ENCODE data around the gene CCDC6.
"Not testable (repeated sequence)": the region's sequence is repeated elsewhere in the genome, so short reads cannot be mapped to it uniquely, and the experiment has no call there.

The CCDC6 gene

DNA sequence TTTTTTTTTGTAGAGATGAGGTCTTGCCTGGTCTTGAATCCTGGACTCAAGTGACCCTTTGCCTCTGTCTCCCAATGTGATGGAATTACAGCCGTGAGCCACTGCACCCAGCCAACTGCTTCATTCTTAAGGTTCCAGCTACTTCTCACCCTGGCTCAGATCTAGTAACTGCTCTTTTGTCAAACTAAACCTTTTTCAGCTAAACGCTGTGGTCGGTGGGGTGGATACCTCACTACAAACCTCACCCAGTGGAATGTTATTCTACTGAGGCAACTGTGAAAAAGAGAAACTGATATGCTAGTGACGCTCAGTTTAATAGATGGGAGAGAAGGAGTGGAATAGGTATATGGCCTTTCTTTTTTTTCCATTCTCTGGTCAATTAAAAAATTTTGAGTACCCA lies 151.4 kb downstream of the CCDC6 start:
- DNase-seq (ENCODE audit: low spot score): no peak

GRCh38 chr10:59753267-59753666 lies 153.1 kb downstream of the CCDC6 start, which contains the start of gene MRLN:
MRLN (minus strand) TSS chr10:59753455.
- no peak for DNase-seq (ENCODE audit: low spot score)

DNA sequence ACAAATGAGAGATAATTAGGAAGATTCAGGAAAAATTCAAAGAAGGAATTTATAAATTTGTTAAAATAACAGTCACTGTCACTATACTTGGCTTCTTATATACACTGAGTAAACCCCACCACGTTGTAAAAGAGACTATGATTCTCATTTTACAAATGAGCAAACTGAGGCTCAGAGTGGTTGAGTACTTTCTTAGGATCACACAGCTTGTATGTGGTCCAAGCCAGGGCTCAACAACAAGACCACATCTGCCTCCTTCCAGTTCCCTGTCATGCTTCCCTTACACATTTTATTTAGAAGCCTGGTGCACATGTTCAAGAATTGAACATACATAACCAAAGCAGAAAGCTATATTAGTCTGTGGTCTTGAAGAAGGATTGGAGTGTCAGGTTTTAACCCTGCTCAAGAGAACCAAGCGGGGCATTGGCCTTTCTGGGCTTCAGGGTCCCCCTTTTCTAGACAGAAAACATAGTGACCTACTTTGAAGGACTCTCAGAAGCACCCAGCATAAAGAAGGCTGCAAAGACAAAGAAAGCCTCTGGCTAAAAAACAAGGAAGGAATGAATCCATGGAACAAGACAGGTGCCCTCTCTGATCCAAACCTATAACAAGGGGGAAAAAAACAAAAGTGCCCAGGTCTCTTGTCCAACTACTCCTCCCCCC lies 153.9 kb downstream of the CCDC6 start:
- no peak for DNase-seq (ENCODE audit: low spot score)

DNA sequence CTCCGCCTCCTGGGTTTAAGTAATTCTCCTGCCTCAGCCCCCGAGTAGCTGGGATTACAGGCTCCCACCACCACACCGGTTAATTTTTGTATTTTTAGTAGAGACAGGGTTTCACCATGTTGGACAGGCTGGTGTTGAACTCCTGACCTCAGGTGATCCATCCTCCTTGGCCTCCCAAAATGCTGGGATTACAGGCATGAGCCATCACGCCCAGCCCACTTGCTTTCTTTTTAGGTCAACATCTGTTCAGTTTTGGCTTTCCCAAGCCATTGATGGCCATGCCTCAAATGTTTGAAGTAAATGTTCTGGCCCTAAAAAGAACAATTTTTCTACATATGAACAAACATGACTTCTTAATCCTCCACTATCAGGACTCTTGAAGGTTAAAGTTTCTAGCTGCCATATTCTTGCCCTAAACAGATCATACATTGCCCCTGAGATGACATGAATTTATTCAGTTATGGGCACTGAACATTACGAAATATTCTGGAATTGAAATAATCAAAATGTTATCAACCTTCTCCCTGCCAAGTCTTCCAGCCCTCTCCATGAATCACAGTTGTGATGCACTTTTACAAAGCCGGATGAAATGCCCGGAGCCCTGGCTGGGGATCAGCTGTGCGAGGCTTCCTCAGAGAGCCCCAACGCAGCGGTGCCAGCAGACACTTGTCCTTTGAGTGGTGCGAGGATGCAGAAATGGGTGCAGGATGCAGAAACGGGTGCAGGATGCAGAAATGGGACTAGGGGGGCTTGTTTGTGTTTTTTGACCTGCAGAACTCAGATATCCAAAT lies 156.0 kb downstream of the CCDC6 start:
- DNase-seq (ENCODE audit: low spot score): no peak

DNA sequence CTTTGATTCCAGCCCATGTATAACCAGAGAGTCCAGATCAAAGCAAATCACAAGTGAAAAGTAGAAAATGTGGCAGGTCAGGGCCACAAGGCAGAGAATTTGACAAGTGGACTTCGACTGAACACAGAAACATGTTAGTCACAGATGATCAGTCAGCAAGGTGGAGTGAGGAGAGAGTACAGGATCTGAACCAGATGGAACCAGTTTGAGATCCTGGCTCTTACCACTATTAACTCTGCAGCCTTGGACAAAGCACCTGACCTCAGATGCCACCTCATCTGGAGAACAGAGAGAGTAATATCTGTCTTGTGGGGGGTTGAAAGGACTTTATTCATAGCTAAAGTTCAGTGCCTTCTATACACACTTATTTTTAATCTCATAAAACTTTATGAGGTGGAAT lies 157.5 kb downstream of the CCDC6 start:
- DNase-seq (ENCODE audit: low spot score): no peak

DNA sequence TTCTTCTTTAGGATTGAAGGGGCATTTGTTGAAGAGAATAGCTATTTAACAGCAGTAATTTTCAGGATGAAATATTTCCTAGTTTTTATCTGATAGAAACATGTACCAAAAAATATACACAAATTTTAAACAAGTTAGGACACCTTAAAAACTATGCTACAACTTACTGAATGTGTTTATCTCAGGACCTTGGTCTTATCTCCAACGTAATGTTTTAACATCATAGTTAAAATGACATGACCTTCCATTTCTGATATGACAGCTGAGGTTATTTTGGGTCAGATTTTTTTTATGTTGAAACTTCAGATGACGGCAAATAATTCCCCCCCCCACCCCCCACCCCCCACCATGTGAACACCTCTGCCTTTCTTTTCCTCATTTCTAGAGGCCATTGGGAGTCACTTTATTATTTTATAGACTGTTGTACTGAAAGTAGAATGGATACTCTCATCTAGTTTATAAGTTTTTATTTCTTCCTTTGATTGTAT lies 161.1 kb downstream of the CCDC6 start:
- DNase-seq (ENCODE audit: low spot score): no peak

DNA sequence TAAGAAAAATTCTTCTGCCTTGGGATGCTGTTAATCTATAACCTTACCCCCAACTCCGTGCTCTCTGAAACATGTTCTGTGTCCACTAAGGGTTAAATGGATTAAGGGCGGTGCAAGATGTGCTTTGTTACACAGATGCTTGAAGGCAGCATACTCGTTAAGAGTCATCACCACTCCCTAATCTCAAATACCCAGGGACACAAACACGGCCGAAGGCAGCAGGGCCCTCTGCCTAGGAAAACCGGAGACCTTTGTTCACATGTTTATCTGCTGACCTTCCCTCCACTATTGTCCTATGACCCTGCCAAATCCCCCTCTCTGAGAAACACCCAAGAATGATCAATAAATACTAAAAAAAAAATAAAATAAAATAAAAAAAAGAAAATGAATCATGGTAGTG lies 161.6 kb downstream of the CCDC6 start:
- not testable (repeated sequence) for DNase-seq (ENCODE audit: low spot score)

DNA sequence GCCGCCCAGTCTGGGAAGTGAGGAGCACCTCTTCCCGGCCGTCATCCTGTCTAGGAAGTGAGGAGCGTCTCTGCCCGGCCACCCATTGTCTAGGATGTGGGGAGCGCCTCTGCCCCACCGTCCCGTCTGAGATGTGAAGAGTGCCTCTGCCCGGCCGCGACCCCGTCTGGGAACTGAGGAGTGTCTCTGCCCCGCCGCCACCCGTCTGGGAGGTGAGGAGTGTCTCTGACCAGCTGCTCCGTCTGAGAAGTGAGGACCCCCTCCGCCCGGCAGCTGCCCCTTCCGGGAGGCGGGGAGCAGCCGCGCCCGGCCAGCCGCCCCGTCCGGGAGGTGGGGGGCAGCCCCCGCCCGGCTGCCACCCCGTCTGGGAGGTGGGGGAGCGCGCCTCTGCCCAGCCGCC lies 162.2 kb downstream of the CCDC6 start:
- not testable (repeated sequence) for DNase-seq (ENCODE audit: low spot score)

- DNase-seq (ENCODE audit: low spot score): no peak
Measured at GRCh38 chr10:59741583-59741982, 164.8 kb downstream of the CCDC6 start.

- no peak for DNase-seq (ENCODE audit: low spot score)
Measured at GRCh38 chr10:59741048-59741447, 165.3 kb downstream of the CCDC6 start.
